Heart left ventricle (tissue), 16 donors: Measurements from ENCODE around the gene ABCC4. TPM values are rescaled to one million over a fixed set of nuclear protein-coding genes. Genes with fewer than 3 reads are reported as not detected.

Source experiments
- ATAC-seq, 4 donors: fragments of 200-7000 bp; cut with Tn5 transposase; one replicate each; pipeline ENCODE4 v1.9.1; 2020 to 2022; ENCODE audit warnings: moderate library complexity in 4 of 4, mild to moderate bottlenecking in 3 of 4, moderate number of reproducible peaks in 1 of 4
- DNase-seq, 5 donors: peaks; one replicate each; pipeline ENCODE4 v3.0.0-alpha.2; 2020
- H3K27ac ChIP-seq, 12 donors: fragments of 200-600 bp; sonication (generic) in 4 of 12; one replicate each; pipeline versions ENCODE4 v1.5.0 to v1.8.0; 2016 to 2022; ENCODE audit warnings: mild to moderate bottlenecking in 2 of 12
- H3K27me3 ChIP-seq, 9 donors: fragments of 200-600 bp; sonication (generic) in 2 of 9; one replicate each; pipeline versions ENCODE4 v1.5.1 to v1.8.0; 2016 to 2022; ENCODE audit warnings: mild to moderate bottlenecking in 3 of 9
- H3K36me3 ChIP-seq, 9 donors: fragments of 200-600 bp; sonication (generic) in 2 of 9; one replicate each; pipeline versions ENCODE4 v1.5.0 to v1.8.0; 2018 to 2022; ENCODE audit warnings: mild to moderate bottlenecking in 2 of 9
- H3K4me1 ChIP-seq, 12 donors: fragments of 200-600 bp; sonication (generic) in 4 of 12; one replicate each; pipeline versions ENCODE4 v1.5.0 to v1.8.0; 2016 to 2022; ENCODE audit warnings: mild to moderate bottlenecking in 3 of 12
- H3K4me3 ChIP-seq, 12 donors: fragments of 200-600 bp; sonication (generic) in 4 of 12; one replicate each; pipeline versions ENCODE4 v1.5.0 to v1.8.0; 2017 to 2022; ENCODE audit warnings: mild to moderate bottlenecking in 9 of 12, moderate library complexity in 4 of 12
- H3K9me3 ChIP-seq, 12 donors: fragments of 200-600 bp; sonication (generic) in 4 of 12; one replicate each; pipeline versions ENCODE4 v1.5.0 to v1.8.0; 2016 to 2022; ENCODE audit warnings: mild to moderate bottlenecking in 1 of 12
- CTCF ChIP-seq, 12 donors: fragments of 200-600 bp; sonication (generic) in 4 of 12; IDR thresholded peaks; one replicate each; pipeline versions ENCODE4 v1.5.0 to v1.8.0; 2018 to 2022; ENCODE audit warnings: antibody characterized with exemption in 12 of 12, mild to moderate bottlenecking in 5 of 12
- POLR2A ChIP-seq, 2 donors: fragments of 450-650 bp; IDR thresholded peaks; one replicate each; pipeline ENCODE4 v1.6.1; 2017; ENCODE audit warnings: antibody characterized with exemption in 2 of 2, mild to moderate bottlenecking in 2 of 2, moderate library complexity in 2 of 2
- WGBS, 4 donors: extraction: QIAGEN DNeasy Blood & Tissue Kit in 2 of 4; methylation state at CpG; one replicate each; pipeline versions ENCODE4 v1.1.5 to v1.1.7; 2013 to 2018; 5-methylcytosine and 5-hydroxymethylcytosine counted together
- intact Hi-C, 10 donors: fragments of 100-400 bp; cut with DNase I; formaldehyde crosslinking; loops; one replicate each; pipeline versions ENCODE4 v1.11.1 to v1.14.2; 2022
- polyA plus RNA-seq, 2 donors: library from polyadenylated mRNA; stranded (reverse); fragments of 200-250 nt; gene quantifications; one replicate each; pipeline ENCODE4 v1.2.3, GENCODE V29; 2013
- total RNA-seq, 9 donors: library from RNA; depleted of rRNA in 2 of 9; stranded (reverse); fragments of >200 nt in 2 of 9; fragmentation: NEBNext Ultra II Directional in 3 of 9; extraction: Animal tissue kit (Norgen Biotek cat#: 25700) in 3 of 9; gene quantifications; one replicate each; pipeline versions ENCODE4 v1.1.0 to v1.2.4, GENCODE V29; 2016 to 2023
- donor health status: ischemic (EF 13 %, LVEDD 7.1; RV severe dilation, severe dysfunction).
- donor health status: healthy with polysubstance abuse.
- donor health status: DM: no; HTN: yes; CAD: no.
- donor health status: DM: no; HTN: no; CAD: no.
- donor health status: ischemic (EF 25% LVEDD 6.9; RV normal size, moderate dysfunction).
- donor health status: ischemic (EF 25% LVEDD 5.7; RV mildly dilated, moderate dysfunction).
- donor health status: healthy.
- donor health status: DM: yes; HTN: yes; CAD: no.
- donor health status: ischemic (EF 35%, LVEDD 5.7; RV mildly dilated, moderate dysfunction).
- donor health status: nonischemic (EF 11% LVEDD 7.7; RV severe dilation, severe dysfunction).
- donor health status: DM: yes; HTN: yes; CAD: no.
- donor health status: PGD.
- donor health status: ischemic (EF 29% LVEDD 5.4; RV normal size, mild dysfunction).
- donor health status: nonischemic (EF 23%, LVEDD 6.1; RV moderate dilation, normal function).

ABCC4 gene
- total and polyA plus RNA-seq, 11 donors: 0.69 to 9.0 (median 5.3) TPM

GRCh38 chr13:95220611-95221010 is 80.6 kb downstream of the ABCC4 start:
- H3K27me3 ChIP-seq: no peaks in the 10 kb centered on the region
- H3K4me3 ChIP-seq: no peak overlapping the region
- no peak overlapping the region for H3K27ac ChIP-seq
- peaks cover 0 to under 1% (median 0%) of the 10 kb centered on the region in 12 donors for H3K4me1 ChIP-seq
- no peak for TF ChIP-seq CTCF (IDR thresholded peaks at IDR 0.05)
- TF ChIP-seq POLR2A (IDR thresholded peaks at IDR 0.05): no peak
- no peaks in the 10 kb centered on the region for H3K36me3 ChIP-seq
- 69 to 91% (median 72%) methylated on average over 1 of the region's 1 CpG for WGBS, 4 donors
- ATAC-seq (no peak), DNase-seq (no peak)
- no peaks in the 10 kb centered on the region for H3K9me3 ChIP-seq
- intact Hi-C loops: no loop called here

GRCh38 chr13:95217920-95218830 is 83.1 kb downstream of the ABCC4 start:
- Histone ChIP-seq H3K27me3 (no peaks in the 10 kb centered on the region), H3K9me3 (no peaks in the 10 kb centered on the region), H3K4me3 (no peak overlapping the region), H3K27ac (no peak overlapping the region), H3K4me1 (peaks cover 0 to 7% (median 0%) of the 10 kb centered on the region in 12 donors), H3K36me3 (no peaks in the 10 kb centered on the region)
- TF ChIP-seq CTCF (IDR thresholded peaks at IDR 0.05) (no peak), POLR2A (IDR thresholded peaks at IDR 0.05) (no peak)
- DNase-seq: no peak
- WGBS, 4 donors: 70 to 72% (median 71%) methylated on average over 6 of the region's 6 CpGs
- ATAC-seq: no peak
- intact Hi-C loops: no loop called here

GRCh38 chr13:95216182-95216581 is 85.1 kb downstream of the ABCC4 start:
- Histone ChIP-seq H3K4me3 (no peak overlapping the region), H3K4me1 (peaks cover 0 to 8% (median 0%) of the 10 kb centered on the region in 12 donors), H3K27ac (no peak overlapping the region), H3K9me3 (no peaks in the 10 kb centered on the region), H3K36me3 (no peaks in the 10 kb centered on the region), H3K27me3 (no peaks in the 10 kb centered on the region)
- intact Hi-C loops: no loop called here
- no peak for TF ChIP-seq CTCF (IDR thresholded peaks at IDR 0.05)
- no peak for TF ChIP-seq POLR2A (IDR thresholded peaks at IDR 0.05)
- DNase-seq (no peak), ATAC-seq (no peak)
- 88 to 94% (median 93%) methylated on average over 3 of the region's 3 CpGs for WGBS, 4 donors

GRCh38 chr13:95212983-95213850 is 88.0 kb downstream of the ABCC4 start:
- no peak for ATAC-seq
- 58 to 63% (median 62%) methylated on average over 11 of the region's 11 CpGs for WGBS, 4 donors
- Histone ChIP-seq H3K9me3 (no peaks in the 10 kb centered on the region), H3K4me3 (no peak overlapping the region), H3K4me1 (peaks cover 0 to 8% (median 0%) of the 10 kb centered on the region in 12 donors), H3K27ac (no peak overlapping the region), H3K27me3 (no peaks in the 10 kb centered on the region), H3K36me3 (peaks cover 0 to 9% (median 0%) of the 10 kb centered on the region in 9 donors)
- intact Hi-C loops: no loop called here
- no peak for TF ChIP-seq CTCF (IDR thresholded peaks at IDR 0.05)
- TF ChIP-seq POLR2A (IDR thresholded peaks at IDR 0.05): no peak
- no peak for DNase-seq
